HG02763 (cell line): Measurements from ENCODE around the gene POLD4.

ENCODE experiments used
- ATAC-seq: cut with Tn5 transposase; IDR thresholded peaks from one replicate; pipeline ENCODE4 v1.9.1; 2021; ENCODE audit warnings: mild to moderate bottlenecking, moderate library complexity; ENCODE audit not compliant: unreplicated experiment

POLD4 gene

GRCh38 chr11:67371911-67372320 lies 18.6 kb upstream of the POLD4 start:
- no peak for ATAC-seq

GRCh38 chr11:67371189-67371910 lies 18.0 kb upstream of the POLD4 start:
- no peak for ATAC-seq

- ATAC-seq: no peak
These were observed 17.2 kb upstream of the POLD4 start for GRCh38 chr11:67370351-67371076.

- no peak for ATAC-seq
These were observed 16.5 kb upstream of the POLD4 start for GRCh38 chr11:67369801-67370284.

- no peak for ATAC-seq
These were observed 15.9 kb upstream of the POLD4 start for GRCh38 chr11:67369275-67369674.

GRCh38 chr11:67368621-67369020 lies 15.3 kb upstream of the POLD4 start:
- no peak for ATAC-seq

GRCh38 chr11:67367761-67368227 lies 14.4 kb upstream of the POLD4 start:
- ATAC-seq: no peak

GRCh38 chr11:67366961-67367760 lies 13.8 kb upstream of the POLD4 start:
- ATAC-seq: no peak

- ATAC-seq: no peak
These were observed 13.2 kb upstream of the POLD4 start for GRCh38 chr11:67366546-67366945.

- no peak for ATAC-seq
These were observed 12.5 kb upstream of the POLD4 start for GRCh38 chr11:67365736-67366444.

GRCh38 chr11:67364783-67365722 lies 11.7 kb upstream of the POLD4 start:
- ATAC-seq: no peak

GRCh38 chr11:67364169-67364568 lies 10.8 kb upstream of the POLD4 start:
- no peak for ATAC-seq

- ATAC-seq: no peak
These were observed 4.7 kb upstream of the POLD4 start for GRCh38 chr11:67357831-67358670.

- no peak for ATAC-seq
These were observed 3.7 kb upstream of the POLD4 start for GRCh38 chr11:67356864-67357561.

GRCh38 chr11:67356387-67356863 lies 3.1 kb upstream of the POLD4 start:
- no peak for ATAC-seq

- no peak for ATAC-seq
These were observed 2.5 kb upstream of the POLD4 start for GRCh38 chr11:67355794-67356386.

- ATAC-seq: no peak
These were observed 1.9 kb upstream of the POLD4 start for GRCh38 chr11:67355023-67355793.
